Smooth muscle cell (in vitro differentiated cells): ENCODE measurements around the gene SSH3. TPM values are rescaled to one million over a fixed set of nuclear protein-coding genes. Genes with fewer than 3 reads are reported as not detected.

Experiments used
- DNase-seq: peaks from one replicate; lab custom pipeline; 2025; ENCODE audit not compliant: unreplicated experiment; lab: John Stamatoyannopoulos, UW
- H2AFZ ChIP-seq: fragments of 200-600 bp; sonication (generic); 2 replicates; pipeline ENCODE4 v1.6.0; 2016; ENCODE audit warnings: antibody characterized with exemption, low read depth, mild to moderate bottlenecking
- H3F3A ChIP-seq: fragments of 200-600 bp; sonication (generic); 2 replicates; pipeline ENCODE4 v1.6.0; 2017; ENCODE audit warnings: antibody characterized with exemption, low read depth
- H3K27ac ChIP-seq: fragments of 200-600 bp; sonication (generic); 2 replicates; pipeline ENCODE4 v1.5.1; 2016; ENCODE audit warnings: low read depth, mild to moderate bottlenecking
- H3K27me3 ChIP-seq: fragments of 200-600 bp; sonication (generic); 2 replicates; pipeline ENCODE4 v1.6.1; 2016; ENCODE audit warnings: low read depth, mild to moderate bottlenecking
- H3K36me3 ChIP-seq: fragments of 200-600 bp; sonication (generic); 2 replicates; pipeline ENCODE4 v1.5.1; 2016; ENCODE audit warnings: low read depth
- H3K4me1 ChIP-seq: fragments of 200-600 bp; sonication (generic); 2 replicates; pipeline ENCODE4 v1.5.1; 2016; ENCODE audit warnings: low read depth
- H3K4me2 ChIP-seq: fragments of 200-600 bp; sonication (generic); 2 replicates; pipeline ENCODE4 v1.6.0; 2016; ENCODE audit warnings: mild to moderate bottlenecking
- H3K4me3 ChIP-seq: fragments of 200-600 bp; sonication (generic); 2 replicates; pipeline ENCODE4 v1.5.1; 2016; ENCODE audit warnings: mild to moderate bottlenecking
- H3K79me2 ChIP-seq: fragments of 200-600 bp; sonication (generic); 2 replicates; pipeline ENCODE4 v1.6.0; 2016; ENCODE audit warnings: low read depth, mild to moderate bottlenecking
- H3K9ac ChIP-seq: fragments of 200-600 bp; sonication (generic); 2 replicates; pipeline ENCODE4 v1.6.0; 2016; ENCODE audit warnings: low read depth
- H3K9me3 ChIP-seq: fragments of 200-600 bp; sonication (generic); replicated peaks from 2 replicates; pipeline ENCODE4 v1.5.1; 2016; ENCODE audit warnings: low read depth
- H4K20me1 ChIP-seq: fragments of 200-600 bp; sonication (generic); 2 replicates; pipeline ENCODE4 v1.6.0; 2016; ENCODE audit warnings: low read depth
- CTCF ChIP-seq: fragments of 200-600 bp; sonication (generic); IDR thresholded peaks from 2 replicates; pipeline ENCODE4 v1.5.1; 2017; ENCODE audit warnings: borderline replicate concordance, mild to moderate bottlenecking, antibody characterized with exemption; ENCODE audit not compliant: insufficient read depth, poor library complexity, severe bottlenecking
- WGBS: methylation state at CpG from one replicate; pipeline ENCODE4 v1.1.7; 2016; ENCODE audit warnings: low lambda C conversion rate; 5-methylcytosine and 5-hydroxymethylcytosine counted together
- polyA plus RNA-seq: library from polyadenylated mRNA; unstranded; fragments of >200 nt; fragmentation: Nextera tagmentation; extraction: Ambion mirVana; gene quantifications from 2 replicates; pipeline ENCODE4 v1.2.1, GENCODE V29; 2016
- total RNA-seq: library from RNA; depleted of rRNA; stranded (reverse); fragments of >200 nt; gene quantifications from 2 replicates; pipeline ENCODE4 v1.2.3, GENCODE V29; 2014

Gene SSH3
- total and polyA plus RNA-seq, 2 experiments from 2014 or later: 23.9 to 29.3 TPM

- H3F3A ChIP-seq: no peaks in the 10 kb centered on the region
- H3K27me3 ChIP-seq: no peaks in the 10 kb centered on the region
- H3K4me2 ChIP-seq: no peak overlapping the region
- H3K79me2 ChIP-seq: peaks cover 21% of the 10 kb centered on the region
- peaks cover 25% of the 10 kb centered on the region for H4K20me1 ChIP-seq
- H3K36me3 ChIP-seq: peaks cover 6% of the 10 kb centered on the region
- 98% methylated on average over 31 of the region's 31 CpGs for WGBS
- H3K4me3 ChIP-seq: no peak overlapping the region
- H3K9me3 ChIP-seq: no peaks in the 10 kb centered on the region
- DNase-seq: no peak
- no peak for TF ChIP-seq CTCF
- no peak overlapping the region for H3K27ac ChIP-seq
- no peak overlapping the region for H2AFZ ChIP-seq
- H3K9ac ChIP-seq: no peak overlapping the region
- H3K4me1 ChIP-seq: peaks cover 11% of the 10 kb centered on the region
Observed at GRCh38 chr11:67280788-67281551, 22.4 kb upstream of the SSH3 start.

GRCh38 chr11:67281552-67282150 lies 21.7 kb upstream of the SSH3 start:
- Histone ChIP-seq H3K4me3 (no peak overlapping the region), H3K9ac (no peak overlapping the region), H3K27ac (no peak overlapping the region), H4K20me1 (peaks cover 20% of the 10 kb centered on the region), H2AFZ (no peak overlapping the region), H3K4me2 (no peak overlapping the region), H3F3A (no peaks in the 10 kb centered on the region), H3K36me3 (peaks cover 6% of the 10 kb centered on the region), H3K79me2 (peaks cover 14% of the 10 kb centered on the region), H3K27me3 (no peaks in the 10 kb centered on the region), H3K4me1 (peaks cover 9% of the 10 kb centered on the region), H3K9me3 (no peaks in the 10 kb centered on the region)
- TF ChIP-seq CTCF: no peak
- no peak for DNase-seq
- 94% methylated on average over 17 of the region's 27 CpGs for WGBS

GRCh38 chr11:67282155-67282875 lies 21.0 kb upstream of the SSH3 start:
- no peak for DNase-seq
- no peak for TF ChIP-seq CTCF
- no peaks in the 10 kb centered on the region for H3K27me3 ChIP-seq
- H2AFZ ChIP-seq: no peak overlapping the region
- no peak overlapping the region for H3K27ac ChIP-seq
- no peaks in the 10 kb centered on the region for H3K9me3 ChIP-seq
- no peaks in the 10 kb centered on the region for H3F3A ChIP-seq
- H4K20me1 ChIP-seq: peaks cover 13% of the 10 kb centered on the region
- peaks cover 6% of the 10 kb centered on the region for H3K36me3 ChIP-seq
- peaks cover 7% of the 10 kb centered on the region for H3K79me2 ChIP-seq
- no peak overlapping the region for H3K9ac ChIP-seq
- peaks cover 3% of the 10 kb centered on the region for H3K4me1 ChIP-seq
- no peak overlapping the region for H3K4me3 ChIP-seq
- H3K4me2 ChIP-seq: no peak overlapping the region
- WGBS: 95% methylated on average over 15 of the region's 20 CpGs
